Aorta (tissue), 5 donors: Measurements from ENCODE around the gene DNAI2. TPM values are rescaled to one million over a fixed set of nuclear protein-coding genes. Genes with fewer than 3 reads are reported as not detected.

ENCODE experiments used
- ATAC-seq: fragments of 200-7000 bp; cut with Tn5 transposase; one replicate; pipeline ENCODE4 v1.9.1; 2022; ENCODE audit warnings: moderate library complexity; ENCODE audit not compliant: low FRiP score
- DNase-seq, 2 donors: peaks; one replicate each; pipeline ENCODE4 v3.0.0-alpha.2; 2020
- H3K27ac ChIP-seq, 2 donors: one replicate each; pipeline ENCODE4 v1.5.1; 2013; ENCODE audit warnings: low read length in 2 of 2, mild to moderate bottlenecking in 2 of 2, moderate library complexity in 2 of 2, control low read depth in 1 of 2, inconsistent platforms in 1 of 2, low read depth in 1 of 2
- H3K27me3 ChIP-seq, 2 donors: one replicate each; pipeline ENCODE4 v1.6.1; 2013; ENCODE audit warnings: control low read depth in 1 of 2, low read length in 1 of 2, mild to moderate bottlenecking in 1 of 2, moderate library complexity in 1 of 2; ENCODE audit not compliant: insufficient read depth in 2 of 2, control insufficient read depth in 1 of 2
- H3K36me3 ChIP-seq, 2 donors: one replicate each; pipeline ENCODE4 v1.6.1; 2013; ENCODE audit warnings: control low read depth in 1 of 2, low read length in 1 of 2, mild to moderate bottlenecking in 1 of 2; ENCODE audit not compliant: insufficient read depth in 2 of 2, control insufficient read depth in 1 of 2
- H3K4me1 ChIP-seq, 2 donors: one replicate each; pipeline ENCODE4 v1.6.1; 2013; ENCODE audit warnings: low read length in 2 of 2, control low read depth in 1 of 2, mild to moderate bottlenecking in 1 of 2, moderate library complexity in 1 of 2; ENCODE audit not compliant: insufficient read depth in 2 of 2, control insufficient read depth in 1 of 2
- H3K4me3 ChIP-seq, 2 donors: one replicate each; pipeline ENCODE4 v1.5.1; 2013; ENCODE audit warnings: low read length in 2 of 2, control low read depth in 1 of 2, mild to moderate bottlenecking in 1 of 2
- H3K9me3 ChIP-seq: one replicate; pipeline ENCODE4 v1.6.1; 2013; ENCODE audit warnings: mild to moderate bottlenecking, low read length; ENCODE audit not compliant: control insufficient read depth
- WGBS, 2 donors: extraction: QIAGEN DNeasy Blood & Tissue Kit; methylation state at CpG; one replicate each; pipeline ENCODE4 v1.1.7; 2013; 5-methylcytosine and 5-hydroxymethylcytosine counted together
- intact Hi-C, 2 donors: fragments of 100-400 bp; cut with DNase I; formaldehyde crosslinking; loops; one replicate each; pipeline versions ENCODE4 v1.14.2 to v1.15.0; 2022
- polyA plus RNA-seq, 2 donors: library from polyadenylated mRNA; stranded (reverse); fragments of 200-250 nt; gene quantifications; one replicate each; pipeline ENCODE4 v1.2.3, GENCODE V29; 2013
- total RNA-seq, 2 donors: library from RNA; stranded (reverse); fragmentation: NEBNext Ultra II Directional; extraction: Animal tissue kit (Norgen Biotek cat#: 25700); gene quantifications; one replicate each; pipeline ENCODE4 v1.2.1, GENCODE V29; 2021
- donor health status: healthy with polysubstance abuse.
- donor health status: Bipolar disorder and iron deficiency.
- donor health status: DM: no; HTN: no; CAD: no.
- donor health status: DM: no; HTN: no; CAD: no.
- donor health status: DM: yes; HTN: yes; CAD: no.

The DNAI2 gene
- total and polyA plus RNA-seq, 4 donors = not detected

- intact Hi-C loops = no loop called here
- ATAC-seq (no peak), DNase-seq (no peak)
- H3K36me3 ChIP-seq = no peaks in the 10 kb centered on the region
- 70 to 76% methylated on average over 16 of the region's 16 CpGs for WGBS, 2 donors
- peaks cover 0 to 1% of the 10 kb centered on the region in 2 donors for H3K27me3 ChIP-seq
- no peaks in the 10 kb centered on the region for H3K4me1 ChIP-seq
- no peak overlapping the region for H3K27ac ChIP-seq
- H3K4me3 ChIP-seq = no peak overlapping the region
- H3K9me3 ChIP-seq = no peaks in the 10 kb centered on the region
Observed at GRCh38 chr17:74317071-74317470, 43.0 kb downstream of the DNAI2 start.

GRCh38 chr17:74318391-74318790, 44.4 kb downstream of the DNAI2 start:
- peaks cover 0 to 1% of the 10 kb centered on the region in 2 donors for H3K27me3 ChIP-seq
- no peaks in the 10 kb centered on the region for H3K4me1 ChIP-seq
- H3K4me3 ChIP-seq = no peak overlapping the region
- no peaks in the 10 kb centered on the region for H3K9me3 ChIP-seq
- WGBS, 2 donors = 89 to 90% methylated on average over 10 of the region's 10 CpGs
- H3K27ac ChIP-seq = no peak overlapping the region
- ATAC-seq = no peak
- DNase-seq = no peak
- no peaks in the 10 kb centered on the region for H3K36me3 ChIP-seq
- intact Hi-C loops = no loop called here

GRCh38 chr17:74324521-74324920, 50.5 kb downstream of the DNAI2 start:
- DNase-seq = no peak
- intact Hi-C loops = no loop called here
- ATAC-seq = no peak
- Histone ChIP-seq H3K4me3 (no peak overlapping the region), H3K27ac (no peak overlapping the region), H3K36me3 (no peaks in the 10 kb centered on the region), H3K4me1 (no peaks in the 10 kb centered on the region), H3K9me3 (no peaks in the 10 kb centered on the region), H3K27me3 (peaks cover 0 to 1% of the 10 kb centered on the region in 2 donors)
- 89 to 97% methylated on average over 6 of the region's 6 CpGs for WGBS, 2 donors

- Histone ChIP-seq H3K27ac (no peak overlapping the region), H3K4me1 (no peaks in the 10 kb centered on the region), H3K36me3 (no peaks in the 10 kb centered on the region), H3K4me3 (no peak overlapping the region), H3K27me3 (peaks cover 0 to 1% of the 10 kb centered on the region in 2 donors), H3K9me3 (no peaks in the 10 kb centered on the region)
- 18 to 19% methylated on average over 11 of the region's 11 CpGs for WGBS, 2 donors
- DNase-seq (no peak), ATAC-seq (no peak)
- intact Hi-C loops = no loop called here
Observed at GRCh38 chr17:74325376-74325742, 51.3 kb downstream of the DNAI2 start.

GRCh38 chr17:74325743-74326379, 51.8 kb downstream of the DNAI2 start, which contains the start of gene KIF19:
TSS of gene KIF19 (plus strand) at chr17:74326226. CDS start at chr17:74326350, 124 bp downstream.
- ATAC-seq = peak; percentile 45
- H3K27me3 ChIP-seq = peaks cover 0 to 1% of the 10 kb centered on the region in 2 donors
- H3K36me3 ChIP-seq = no peaks in the 10 kb centered on the region
- no peaks in the 10 kb centered on the region for H3K9me3 ChIP-seq
- no peak within 1 kb of the TSS for H3K27ac ChIP-seq
- no peaks in the 10 kb centered on the region for H3K4me1 ChIP-seq
- no peak within 1 kb of the TSS for H3K4me3 ChIP-seq
- DNase-seq = peak in 1 of 2 donors; percentile 79
- intact Hi-C loops = no loop called here
- WGBS, 2 donors = 3% methylated on average over 50 to 73 of the region's 73 CpGs

- DNase-seq = no peak
- H3K36me3 ChIP-seq = no peaks in the 10 kb centered on the region
- H3K9me3 ChIP-seq = no peaks in the 10 kb centered on the region
- no peak for ATAC-seq
- peaks cover 0 to 1% of the 10 kb centered on the region in 2 donors for H3K27me3 ChIP-seq
- WGBS, 2 donors = 20 to 31% methylated on average over 10 of the region's 10 CpGs
- intact Hi-C loops = no loop called here
- H3K4me1 ChIP-seq = no peaks in the 10 kb centered on the region
- H3K4me3 ChIP-seq = no peak overlapping the region
- no peak overlapping the region for H3K27ac ChIP-seq
Observed at GRCh38 chr17:74326506-74326905, 52.5 kb downstream of the DNAI2 start.

GRCh38 chr17:74328487-74328886, 54.5 kb downstream of the DNAI2 start:
- Histone ChIP-seq H3K9me3 (no peaks in the 10 kb centered on the region), H3K27ac (no peak overlapping the region)
- whole genome bisulfite sequencing, 2 donors = 92% methylated on average over 3 of the region's 3 CpGs

GRCh38 chr17:74329378-74329777, 55.3 kb downstream of the DNAI2 start:
- no peak overlapping the region for H3K27ac ChIP-seq
- ATAC-seq (no peak), DNase-seq (no peak)
- no peak overlapping the region for H3K4me3 ChIP-seq
- H3K9me3 ChIP-seq = peaks cover 2% of the 10 kb centered on the region
- no peaks in the 10 kb centered on the region for H3K4me1 ChIP-seq
- intact Hi-C loops = no loop called here
- 86 to 88% methylated on average over 3 of the region's 3 CpGs for WGBS, 2 donors
- H3K36me3 ChIP-seq = no peaks in the 10 kb centered on the region
- no peaks in the 10 kb centered on the region for H3K27me3 ChIP-seq

More at GRCh38 chr17:74328487-74328886, 54.5 kb downstream of the DNAI2 start:
- Histone ChIP-seq H3K27me3 (no peaks in the 10 kb centered on the region), H3K4me3 (no peak overlapping the region), H3K36me3 (no peaks in the 10 kb centered on the region), H3K4me1 (no peaks in the 10 kb centered on the region)
- no peak for ATAC-seq
- DNase-seq = no peak
- intact Hi-C loops = no loop called here

GRCh38 chr17:74330446-74330845, 56.4 kb downstream of the DNAI2 start:
- 64 to 80% methylated on average over 8 of the region's 8 CpGs for WGBS, 2 donors
- Histone ChIP-seq H3K4me1 (no peaks in the 10 kb centered on the region), H3K27me3 (no peaks in the 10 kb centered on the region), H3K4me3 (no peak overlapping the region), H3K36me3 (no peaks in the 10 kb centered on the region), H3K9me3 (peaks cover 6% of the 10 kb centered on the region), H3K27ac (no peak overlapping the region)
- intact Hi-C loops = no loop called here
- ATAC-seq = no peak
- DNase-seq = no peak
